SU-DHL-6 (cell line): Measurements from ENCODE around the gene FOXK1.

Experiments used
- H2AFZ ChIP-seq: fragments of 200-600 bp; sonication (generic); 2 replicates; pipeline ENCODE4 v1.6.1; 2014; ENCODE audit warnings: low read depth, mild to moderate bottlenecking, moderate library complexity, mixed read lengths, antibody characterized with exemption, low read length; ENCODE audit not compliant: severe bottlenecking
- H3F3A ChIP-seq: fragments of 200-600 bp; shearing (Covaris generic); 2 replicates; pipeline ENCODE4 v1.6.0; 2016; ENCODE audit warnings: antibody characterized with exemption, mild to moderate bottlenecking; ENCODE audit not compliant: insufficient read depth
- H3K27ac ChIP-seq: fragments of 200-600 bp; sonication (generic); 2 replicates; pipeline ENCODE4 v1.5.1; 2016; ENCODE audit warnings: low read depth, mild to moderate bottlenecking, low read length, moderate library complexity, mixed read lengths
- H3K27me3 ChIP-seq: fragments of 200-600 bp; sonication (generic), shearing (Covaris generic); 2 replicates; pipeline ENCODE4 v1.6.0; 2014; ENCODE audit warnings: mild to moderate bottlenecking, low read length
- H3K36me3 ChIP-seq: fragments of 200-600 bp; sonication (generic); 2 replicates; pipeline ENCODE4 v1.6.1; 2014; ENCODE audit warnings: mild to moderate bottlenecking, low read length, mixed read lengths
- H3K4me2 ChIP-seq: fragments of 300-600, 200-600 bp; shearing (Covaris generic), sonication (generic); 2 replicates; pipeline ENCODE4 v1.6.0; 2014; ENCODE audit warnings: low read length, low read depth, mild to moderate bottlenecking; ENCODE audit not compliant: poor library complexity, severe bottlenecking
- H3K4me3 ChIP-seq: fragments of 200-600 bp; sonication (generic); 2 replicates; pipeline ENCODE4 v1.5.1; 2014; ENCODE audit warnings: antibody characterized with exemption, low read length, mild to moderate bottlenecking, mixed read lengths; ENCODE audit not compliant: insufficient read depth, poor library complexity, severe bottlenecking
- H3K79me2 ChIP-seq: fragments of 200-600 bp; sonication (generic); 2 replicates; pipeline ENCODE4 v1.6.1; 2014; ENCODE audit warnings: mild to moderate bottlenecking, low read length, moderate library complexity; ENCODE audit not compliant: insufficient read depth
- H3K9ac ChIP-seq: fragments of 200-600 bp; sonication (generic); 2 replicates; pipeline ENCODE4 v1.7.0; 2014; ENCODE audit warnings: mild to moderate bottlenecking, low read length
- H3K9me2 ChIP-seq: fragments of 200-600 bp; sonication (generic); replicated peaks from 2 replicates; pipeline ENCODE4 v1.6.1; 2014; ENCODE audit warnings: low read length; ENCODE audit not compliant: insufficient read depth
- H3K9me3 ChIP-seq: fragments of 200-600 bp; sonication (generic); 2 replicates; pipeline ENCODE4 v1.6.1; 2014; ENCODE audit warnings: low read length, mixed read lengths; ENCODE audit not compliant: insufficient read depth
- H4K20me1 ChIP-seq: fragments of 200-600 bp; sonication (generic); 2 replicates; pipeline ENCODE4 v1.6.1; 2014; ENCODE audit warnings: low read depth, mild to moderate bottlenecking, antibody characterized with exemption, low read length, moderate library complexity, mixed read lengths
- CTCF ChIP-seq: fragments of 200-600 bp; sonication (generic); IDR thresholded peaks from one replicate; pipeline ENCODE4 v1.5.1; 2017; ENCODE audit warnings: antibody characterized with exemption, mild to moderate bottlenecking, low read length, moderate library complexity; ENCODE audit not compliant: insufficient read depth, poor library complexity, severe bottlenecking
- EZH2phosphoT487 ChIP-seq: fragments of 200-600 bp; sonication (generic), shearing (Covaris generic); conservative IDR thresholded peaks from 2 replicates; pipeline ENCODE4 v1.6.1; 2018; ENCODE audit warnings: mild to moderate bottlenecking, antibody characterized with exemption, low read length, moderate library complexity, mixed read lengths

Gene FOXK1

GRCh38 chr7:4798706-4799235 is 116.7 kb downstream of the FOXK1 start:
- TF ChIP-seq CTCF (no peak), EZH2phosphoT487 (no peak)
- no peaks in the 10 kb centered on the region for H3K79me2 ChIP-seq
- H3K9me3 ChIP-seq = no peaks in the 10 kb centered on the region
- no peaks in the 10 kb centered on the region for H4K20me1 ChIP-seq
- no peaks in the 10 kb centered on the region for H3K27me3 ChIP-seq
- no peaks in the 10 kb centered on the region for H3K36me3 ChIP-seq
- H3K4me3 ChIP-seq = no peak overlapping the region
- H3K9me2 ChIP-seq = no peaks in the 10 kb centered on the region
- H3K9ac ChIP-seq = no peak overlapping the region
- H3F3A ChIP-seq = no peaks in the 10 kb centered on the region
- H3K4me2 ChIP-seq = no peak overlapping the region
- H3K27ac ChIP-seq = no peak overlapping the region
- H2AFZ ChIP-seq = no peak overlapping the region

DNA sequence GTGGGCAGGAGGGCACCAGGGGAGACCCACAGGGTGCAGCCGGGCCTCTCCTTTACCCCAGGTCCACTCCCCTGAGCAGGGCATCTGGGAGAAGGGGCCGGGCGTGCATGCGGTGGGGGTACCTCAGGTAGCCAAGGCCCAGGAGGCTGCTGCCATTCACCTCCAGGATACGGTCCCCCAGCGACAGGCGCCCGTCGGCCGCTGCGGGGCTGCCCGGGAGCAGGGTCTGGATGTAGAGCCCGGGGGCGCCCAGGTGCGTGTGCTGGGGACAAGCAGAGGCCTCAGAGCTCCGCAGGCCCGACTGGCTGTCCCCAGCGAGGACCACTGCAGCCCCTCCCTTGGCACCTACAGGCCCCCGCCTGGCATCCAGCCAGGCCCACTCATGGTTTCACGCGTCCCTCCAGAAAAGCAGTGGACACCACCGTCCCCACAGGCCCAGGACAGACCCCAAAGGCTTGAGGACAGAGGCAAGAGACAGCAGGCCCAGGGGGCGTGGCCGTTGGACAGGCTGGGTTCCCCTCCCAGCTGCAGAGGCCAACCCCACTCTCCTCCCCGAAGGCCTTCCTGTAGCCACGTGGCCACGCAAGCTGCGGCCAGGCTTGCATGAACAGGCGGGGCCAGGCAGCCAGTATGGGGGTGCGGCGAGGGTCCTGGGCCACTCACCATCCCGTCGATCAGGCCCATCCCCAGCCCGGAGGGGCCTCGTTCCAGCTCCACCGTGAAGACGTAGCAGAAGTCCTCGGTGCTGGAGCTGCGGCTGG is 117.6 kb downstream of the FOXK1 start:
- H2AFZ ChIP-seq = no peak overlapping the region
- H3K79me2 ChIP-seq = no peaks in the 10 kb centered on the region
- H3F3A ChIP-seq = no peaks in the 10 kb centered on the region
- no peak overlapping the region for H3K9ac ChIP-seq
- H3K9me2 ChIP-seq = no peaks in the 10 kb centered on the region
- TF ChIP-seq CTCF (no peak), EZH2phosphoT487 (no peak)
- H3K27me3 ChIP-seq = no peaks in the 10 kb centered on the region
- H3K4me3 ChIP-seq = no peak overlapping the region
- H4K20me1 ChIP-seq = no peaks in the 10 kb centered on the region
- H3K4me2 ChIP-seq = no peak overlapping the region
- H3K27ac ChIP-seq = no peak overlapping the region
- H3K9me3 ChIP-seq = no peaks in the 10 kb centered on the region
- H3K36me3 ChIP-seq = no peaks in the 10 kb centered on the region

DNA sequence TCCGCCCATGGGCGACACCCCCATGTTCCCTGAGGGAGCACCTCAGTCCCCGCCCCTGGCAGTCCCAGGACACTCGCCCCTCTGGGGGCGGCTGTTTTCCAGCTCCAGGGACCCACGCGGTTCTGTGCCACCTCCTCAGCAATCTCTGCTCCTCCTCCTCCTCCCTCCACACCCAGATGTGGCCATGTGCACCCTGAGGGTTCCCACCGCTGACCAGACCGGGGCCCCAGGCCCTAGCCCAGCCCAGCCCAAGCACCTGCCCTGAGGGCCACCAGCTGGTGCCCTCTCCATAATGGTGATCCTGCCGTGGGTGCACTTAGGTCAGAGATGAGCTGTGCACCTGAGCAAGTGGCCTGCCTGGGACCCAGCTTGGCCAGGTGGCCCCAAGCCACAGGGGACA is 118.4 kb downstream of the FOXK1 start:
- Histone ChIP-seq H3K4me3 (no peak overlapping the region), H3K27ac (no peak overlapping the region), H2AFZ (no peak overlapping the region), H3F3A (no peaks in the 10 kb centered on the region), H3K9me3 (no peaks in the 10 kb centered on the region), H3K36me3 (no peaks in the 10 kb centered on the region), H3K9me2 (no peaks in the 10 kb centered on the region), H3K79me2 (no peaks in the 10 kb centered on the region), H4K20me1 (no peaks in the 10 kb centered on the region), H3K4me2 (no peak overlapping the region), H3K27me3 (no peaks in the 10 kb centered on the region), H3K9ac (no peak overlapping the region)
- no peak for TF ChIP-seq CTCF
- no peak for TF ChIP-seq EZH2phosphoT487
